Tibial nerve (tissue), 3 donors: ENCODE results near the gene TEKT3.

Experiments
- POLR2A ChIP-seq, 2 donors: fragments of 450-650 bp; IDR thresholded peaks; one replicate each; pipeline ENCODE4 v1.6.1; 2017; ENCODE audit warnings: antibody characterized with exemption in 2 of 2, mild to moderate bottlenecking in 2 of 2, moderate library complexity in 2 of 2
- TF ChIP-seq, protein P1 (sequence below), 5 experiments: fragments of 200-600 bp in 3 of 5; fragments of 450-650 bp in 2 of 5; sonication (generic) in 3 of 5; IDR thresholded peaks; one replicate each; pipeline ENCODE4 v1.5.1; 2016 to 2019; ENCODE audit warnings: antibody characterized with exemption in 5 of 5, mild to moderate bottlenecking in 3 of 5, moderate library complexity in 2 of 5

DNA sequence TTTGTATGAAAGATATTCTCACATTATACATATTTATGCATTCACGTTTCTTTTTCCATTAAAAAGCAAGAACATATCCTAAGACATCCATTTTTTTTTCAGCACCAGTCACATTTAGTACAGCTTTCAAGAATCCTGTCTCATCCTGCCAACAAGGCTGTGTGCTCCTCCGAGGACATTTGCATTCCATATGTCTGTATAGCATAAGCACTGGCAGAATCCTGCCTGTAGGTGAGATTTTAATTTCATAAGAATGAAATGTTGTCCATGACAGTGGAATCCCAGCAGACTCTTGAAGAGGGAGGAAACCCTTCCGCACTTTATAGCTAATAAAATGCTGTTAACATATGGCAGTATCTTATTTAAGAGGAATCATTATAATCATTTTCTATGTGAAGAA, 73.4 kb downstream of the TEKT3 start:
- TF ChIP-seq, protein P1, sequence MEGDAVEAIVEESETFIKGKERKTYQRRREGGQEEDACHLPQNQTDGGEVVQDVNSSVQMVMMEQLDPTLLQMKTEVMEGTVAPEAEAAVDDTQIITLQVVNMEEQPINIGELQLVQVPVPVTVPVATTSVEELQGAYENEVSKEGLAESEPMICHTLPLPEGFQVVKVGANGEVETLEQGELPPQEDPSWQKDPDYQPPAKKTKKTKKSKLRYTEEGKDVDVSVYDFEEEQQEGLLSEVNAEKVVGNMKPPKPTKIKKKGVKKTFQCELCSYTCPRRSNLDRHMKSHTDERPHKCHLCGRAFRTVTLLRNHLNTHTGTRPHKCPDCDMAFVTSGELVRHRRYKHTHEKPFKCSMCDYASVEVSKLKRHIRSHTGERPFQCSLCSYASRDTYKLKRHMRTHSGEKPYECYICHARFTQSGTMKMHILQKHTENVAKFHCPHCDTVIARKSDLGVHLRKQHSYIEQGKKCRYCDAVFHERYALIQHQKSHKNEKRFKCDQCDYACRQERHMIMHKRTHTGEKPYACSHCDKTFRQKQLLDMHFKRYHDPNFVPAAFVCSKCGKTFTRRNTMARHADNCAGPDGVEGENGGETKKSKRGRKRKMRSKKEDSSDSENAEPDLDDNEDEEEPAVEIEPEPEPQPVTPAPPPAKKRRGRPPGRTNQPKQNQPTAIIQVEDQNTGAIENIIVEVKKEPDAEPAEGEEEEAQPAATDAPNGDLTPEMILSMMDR (IDR thresholded peaks at IDR 0.05) = no peak
- no peak for TF ChIP-seq POLR2A (IDR thresholded peaks at IDR 0.05)
